Measurements from ENCODE around the gene SORCS3.

SORCS3 gene

GRCh38 chr10:105109164-105109563 is 468.1 kb downstream of the SORCS3 start:
- no peaks in the 10 kb centered on the region for H3K9me3 ChIP-seq (ENCODE audit: control insufficient read depth, low read length)
- no peaks in the 10 kb centered on the region for H3K27me3 ChIP-seq (ENCODE audit: control insufficient read depth, insufficient read depth, low read length)
- H3K9ac ChIP-seq (ENCODE audit: low read length), result no peak overlapping the region
- H3K4me1 ChIP-seq (ENCODE audit: control insufficient read depth, insufficient read depth, low read length), result no peaks in the 10 kb centered on the region
- H3K4me3 ChIP-seq (ENCODE audit: low read length), result no peak overlapping the region
- no peaks in the 10 kb centered on the region for H3K36me3 ChIP-seq (ENCODE audit: control insufficient read depth, insufficient read depth, low read length)

GRCh38 chr10:105112862-105113261 is 471.8 kb downstream of the SORCS3 start:
- H3K4me1 ChIP-seq (ENCODE audit: control insufficient read depth, insufficient read depth, low read length), result no peaks in the 10 kb centered on the region
- no peaks in the 10 kb centered on the region for H3K9me3 ChIP-seq (ENCODE audit: control insufficient read depth, low read length)
- H3K9ac ChIP-seq (ENCODE audit: low read length), result no peak overlapping the region
- no peaks in the 10 kb centered on the region for H3K36me3 ChIP-seq (ENCODE audit: control insufficient read depth, insufficient read depth, low read length)
- no peak overlapping the region for H3K4me3 ChIP-seq (ENCODE audit: low read length)
- H3K27me3 ChIP-seq (ENCODE audit: control insufficient read depth, insufficient read depth, low read length), result no peaks in the 10 kb centered on the region

GRCh38 chr10:105113666-105114065 is 472.6 kb downstream of the SORCS3 start:
- no peaks in the 10 kb centered on the region for H3K4me1 ChIP-seq (ENCODE audit: control insufficient read depth, insufficient read depth, low read length)
- no peaks in the 10 kb centered on the region for H3K36me3 ChIP-seq (ENCODE audit: control insufficient read depth, insufficient read depth, low read length)
- no peak overlapping the region for H3K9ac ChIP-seq (ENCODE audit: low read length)
- no peaks in the 10 kb centered on the region for H3K27me3 ChIP-seq (ENCODE audit: control insufficient read depth, insufficient read depth, low read length)
- H3K4me3 ChIP-seq (ENCODE audit: low read length), result no peak overlapping the region
- H3K9me3 ChIP-seq (ENCODE audit: control insufficient read depth, low read length), result no peaks in the 10 kb centered on the region

GRCh38 chr10:105121743-105122142 is 480.7 kb downstream of the SORCS3 start:
- Histone ChIP-seq H3K4me1 (ENCODE audit: control insufficient read depth, insufficient read depth, low read length) (no peaks in the 10 kb centered on the region), H3K4me3 (ENCODE audit: low read length) (no peak overlapping the region), H3K36me3 (ENCODE audit: control insufficient read depth, insufficient read depth, low read length) (no peaks in the 10 kb centered on the region), H3K9me3 (ENCODE audit: control insufficient read depth, low read length) (no peaks in the 10 kb centered on the region), H3K9ac (ENCODE audit: low read length) (no peak overlapping the region), H3K27me3 (ENCODE audit: control insufficient read depth, insufficient read depth, low read length) (no peaks in the 10 kb centered on the region)

GRCh38 chr10:105128111-105128510 is 487.0 kb downstream of the SORCS3 start:
- H3K9ac ChIP-seq (ENCODE audit: low read length), result no peak overlapping the region
- no peaks in the 10 kb centered on the region for H3K27me3 ChIP-seq (ENCODE audit: control insufficient read depth, insufficient read depth, low read length)
- H3K4me3 ChIP-seq (ENCODE audit: low read length), result no peak overlapping the region
- no peaks in the 10 kb centered on the region for H3K4me1 ChIP-seq (ENCODE audit: control insufficient read depth, insufficient read depth, low read length)
- no peaks in the 10 kb centered on the region for H3K9me3 ChIP-seq (ENCODE audit: control insufficient read depth, low read length)
- H3K36me3 ChIP-seq (ENCODE audit: control insufficient read depth, insufficient read depth, low read length), result no peaks in the 10 kb centered on the region

GRCh38 chr10:105138358-105138757 is 497.3 kb downstream of the SORCS3 start:
- Histone ChIP-seq H3K36me3 (ENCODE audit: control insufficient read depth, insufficient read depth, low read length) (no peaks in the 10 kb centered on the region), H3K9ac (ENCODE audit: low read length) (no peak overlapping the region), H3K27me3 (ENCODE audit: control insufficient read depth, insufficient read depth, low read length) (no peaks in the 10 kb centered on the region), H3K9me3 (ENCODE audit: control insufficient read depth, low read length) (no peaks in the 10 kb centered on the region), H3K4me3 (ENCODE audit: low read length) (no peak overlapping the region), H3K4me1 (ENCODE audit: control insufficient read depth, insufficient read depth, low read length) (no peaks in the 10 kb centered on the region)

- Histone ChIP-seq H3K9ac (ENCODE audit: low read length) (no peak overlapping the region), H3K4me1 (ENCODE audit: control insufficient read depth, insufficient read depth, low read length) (no peaks in the 10 kb centered on the region), H3K27me3 (ENCODE audit: control insufficient read depth, insufficient read depth, low read length) (no peaks in the 10 kb centered on the region), H3K4me3 (ENCODE audit: low read length) (no peak overlapping the region), H3K9me3 (ENCODE audit: control insufficient read depth, low read length) (no peaks in the 10 kb centered on the region), H3K36me3 (ENCODE audit: control insufficient read depth, insufficient read depth, low read length) (no peaks in the 10 kb centered on the region)
Measured at GRCh38 chr10:105139363-105139896, 498.3 kb downstream of the SORCS3 start.

- Histone ChIP-seq H3K9me3 (ENCODE audit: control insufficient read depth, low read length) (no peaks in the 10 kb centered on the region), H3K27me3 (ENCODE audit: control insufficient read depth, insufficient read depth, low read length) (no peaks in the 10 kb centered on the region), H3K4me1 (ENCODE audit: control insufficient read depth, insufficient read depth, low read length) (no peaks in the 10 kb centered on the region), H3K9ac (ENCODE audit: low read length) (no peak overlapping the region), H3K4me3 (ENCODE audit: low read length) (no peak overlapping the region), H3K36me3 (ENCODE audit: control insufficient read depth, insufficient read depth, low read length) (no peaks in the 10 kb centered on the region)
Measured at GRCh38 chr10:105140600-105140999, 499.5 kb downstream of the SORCS3 start.

GRCh38 chr10:105145711-105146110 is 504.6 kb downstream of the SORCS3 start:
- Histone ChIP-seq H3K36me3 (ENCODE audit: control insufficient read depth, insufficient read depth, low read length) (no peaks in the 10 kb centered on the region), H3K27me3 (ENCODE audit: control insufficient read depth, insufficient read depth, low read length) (no peaks in the 10 kb centered on the region), H3K4me3 (ENCODE audit: low read length) (no peak overlapping the region), H3K4me1 (ENCODE audit: control insufficient read depth, insufficient read depth, low read length) (no peaks in the 10 kb centered on the region), H3K9ac (ENCODE audit: low read length) (no peak overlapping the region), H3K9me3 (ENCODE audit: control insufficient read depth, low read length) (no peaks in the 10 kb centered on the region)

GRCh38 chr10:105146436-105146835 is 505.3 kb downstream of the SORCS3 start:
- Histone ChIP-seq H3K4me1 (ENCODE audit: control insufficient read depth, insufficient read depth, low read length) (no peaks in the 10 kb centered on the region), H3K9ac (ENCODE audit: low read length) (no peak overlapping the region)

GRCh38 chr10:105148456-105148855 is 507.4 kb downstream of the SORCS3 start:
- Histone ChIP-seq H3K36me3 (ENCODE audit: control insufficient read depth, insufficient read depth, low read length) (no peaks in the 10 kb centered on the region), H3K9me3 (ENCODE audit: control insufficient read depth, low read length) (no peaks in the 10 kb centered on the region), H3K4me3 (ENCODE audit: low read length) (no peak overlapping the region), H3K27me3 (ENCODE audit: control insufficient read depth, insufficient read depth, low read length) (no peaks in the 10 kb centered on the region), H3K9ac (ENCODE audit: low read length) (no peak overlapping the region), H3K4me1 (ENCODE audit: control insufficient read depth, insufficient read depth, low read length) (no peaks in the 10 kb centered on the region)

More at GRCh38 chr10:105146436-105146835, 505.3 kb downstream of the SORCS3 start:
- Histone ChIP-seq H3K27me3 (ENCODE audit: control insufficient read depth, insufficient read depth, low read length) (no peaks in the 10 kb centered on the region), H3K36me3 (ENCODE audit: control insufficient read depth, insufficient read depth, low read length) (no peaks in the 10 kb centered on the region), H3K9me3 (ENCODE audit: control insufficient read depth, low read length) (no peaks in the 10 kb centered on the region), H3K4me3 (ENCODE audit: low read length) (no peak overlapping the region)

GRCh38 chr10:105148921-105149320 is 507.8 kb downstream of the SORCS3 start:
- H3K9ac ChIP-seq (ENCODE audit: low read length), result no peak overlapping the region
- H3K27me3 ChIP-seq (ENCODE audit: control insufficient read depth, insufficient read depth, low read length), result no peaks in the 10 kb centered on the region
- no peaks in the 10 kb centered on the region for H3K36me3 ChIP-seq (ENCODE audit: control insufficient read depth, insufficient read depth, low read length)
- H3K4me1 ChIP-seq (ENCODE audit: control insufficient read depth, insufficient read depth, low read length), result no peaks in the 10 kb centered on the region
- no peak overlapping the region for H3K4me3 ChIP-seq (ENCODE audit: low read length)
- H3K9me3 ChIP-seq (ENCODE audit: control insufficient read depth, low read length), result no peaks in the 10 kb centered on the region

GRCh38 chr10:105149371-105149891 is 508.3 kb downstream of the SORCS3 start:
- no peak overlapping the region for H3K4me3 ChIP-seq (ENCODE audit: low read length)
- no peaks in the 10 kb centered on the region for H3K27me3 ChIP-seq (ENCODE audit: control insufficient read depth, insufficient read depth, low read length)
- H3K4me1 ChIP-seq (ENCODE audit: control insufficient read depth, insufficient read depth, low read length), result no peaks in the 10 kb centered on the region
- no peaks in the 10 kb centered on the region for H3K9me3 ChIP-seq (ENCODE audit: control insufficient read depth, low read length)
- no peak overlapping the region for H3K9ac ChIP-seq (ENCODE audit: low read length)
- H3K36me3 ChIP-seq (ENCODE audit: control insufficient read depth, insufficient read depth, low read length), result no peaks in the 10 kb centered on the region
